ENCODE data around the gene CTAGE1.
"Not testable (repeated sequence)": the region's sequence is repeated elsewhere in the genome, so short reads cannot be mapped to it uniquely, and the experiment has no call there.

CTAGE1 gene

DNA sequence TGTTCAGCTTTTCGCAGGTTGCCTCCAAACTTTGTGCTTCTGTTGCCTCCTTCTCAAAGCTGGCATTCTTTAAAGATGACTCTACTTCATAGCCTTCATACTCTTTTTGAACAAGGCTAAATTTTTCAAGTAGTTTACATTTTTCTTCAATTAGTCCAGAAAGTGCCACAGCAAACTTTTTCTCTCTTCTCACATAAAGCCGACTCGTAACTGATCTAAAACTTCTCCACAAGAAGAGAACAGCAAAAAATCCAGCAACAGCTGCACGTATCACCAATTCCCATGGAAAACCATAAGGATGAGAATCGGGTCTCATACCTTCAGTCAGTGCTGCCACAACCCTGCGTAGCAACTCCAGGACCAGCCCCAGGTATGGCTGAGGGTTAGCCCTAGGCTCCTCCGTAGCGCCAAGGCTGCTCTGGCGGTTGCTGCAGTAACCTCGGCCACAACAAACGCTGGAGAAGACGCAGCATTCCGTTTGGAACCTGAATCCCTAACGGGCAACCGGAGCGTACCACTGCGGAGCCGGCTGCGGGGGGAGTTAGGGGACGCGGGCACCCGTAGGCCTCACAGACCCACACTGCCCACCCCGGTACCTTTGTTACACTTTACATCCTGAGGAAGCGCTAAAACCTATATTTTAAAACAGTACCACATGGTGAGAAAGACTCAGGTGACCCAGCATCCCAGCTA is at the start of gene CTAGE1:
Gene CTAGE1 (minus strand): TSS at position 420 of the 693 bp plus-strand sequence. CDS start 104 bp downstream, at position 316.
- no peak for DNase-seq (ENCODE audit: low read depth in 3 of 3, low spot score in 1 of 3)

DNA sequence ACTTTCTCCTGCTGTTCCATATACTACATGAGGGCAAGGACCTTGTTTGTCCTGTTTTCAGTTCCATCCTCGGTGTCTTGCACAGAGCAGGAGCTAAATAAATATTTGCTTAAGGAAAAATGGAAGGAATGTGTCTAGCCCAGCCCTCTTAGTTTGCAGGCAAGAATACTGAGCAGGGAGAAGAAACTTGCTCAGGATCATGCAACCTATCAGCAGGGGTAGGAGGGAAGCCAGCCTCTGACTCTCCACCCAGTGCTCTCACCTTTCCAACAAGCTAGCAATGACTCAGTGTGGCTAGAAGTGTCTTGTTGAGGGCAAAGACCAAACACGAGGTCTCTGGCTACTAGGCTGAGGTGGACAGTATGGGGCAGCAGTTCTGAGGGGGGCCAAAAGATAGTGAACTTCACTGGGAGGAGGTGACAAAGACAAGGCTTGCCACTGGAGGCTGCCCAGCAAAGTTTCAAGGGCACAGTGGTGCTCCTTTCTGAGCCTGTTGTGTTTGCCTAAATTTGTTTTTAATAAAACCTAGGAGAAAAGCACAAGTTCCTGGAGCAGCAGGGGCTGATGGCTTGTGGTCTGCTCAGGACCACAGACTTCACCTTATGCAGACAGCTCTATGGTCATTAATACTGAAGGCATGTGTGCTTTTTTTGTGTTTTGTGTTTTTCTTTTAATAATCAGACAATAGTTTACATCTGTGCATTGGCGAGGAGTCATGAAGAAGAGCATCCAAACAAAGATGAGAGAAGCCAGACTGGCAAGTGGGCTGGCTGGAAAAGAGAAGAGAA is 49.1 kb upstream of the CTAGE1 start:
- DNase-seq (ENCODE audit: low read depth in 3 of 3, low spot score in 1 of 3), result no peak

DNA sequence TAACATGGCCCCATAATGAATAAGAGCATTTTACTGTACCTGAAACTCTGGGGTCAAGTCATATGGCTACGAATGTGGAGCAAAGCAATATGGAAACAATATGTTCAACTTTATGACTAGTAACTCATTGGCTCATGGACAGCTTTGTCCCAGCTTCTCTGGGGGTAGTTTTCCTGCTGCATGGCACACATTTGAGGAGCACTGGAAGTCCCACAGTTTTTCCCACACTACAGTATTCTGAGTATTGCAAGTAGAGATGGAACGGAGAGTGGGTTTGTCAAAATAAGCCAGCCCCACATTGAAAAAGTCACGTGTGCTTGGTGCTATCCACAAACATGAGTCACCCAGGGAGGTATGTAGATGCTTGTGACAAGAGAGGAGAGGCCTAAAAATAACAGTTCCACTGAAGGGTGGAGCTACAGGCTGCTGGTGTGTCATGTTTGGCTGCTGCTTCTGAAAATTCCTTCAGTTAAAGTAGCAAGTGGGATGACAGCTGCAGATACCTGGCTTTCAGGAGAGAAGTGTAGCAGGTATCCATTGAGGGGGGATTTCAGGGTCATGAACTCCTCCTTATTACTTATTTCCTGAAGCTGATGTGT is 48.2 kb upstream of the CTAGE1 start:
- no peak for DNase-seq (ENCODE audit: low read depth in 3 of 3, low spot score in 1 of 3)

GRCh38 chr18:22463076-22463475 is 45.4 kb upstream of the CTAGE1 start:
- DNase-seq (ENCODE audit: low read depth in 3 of 3, low spot score in 1 of 3), result no peak

DNA sequence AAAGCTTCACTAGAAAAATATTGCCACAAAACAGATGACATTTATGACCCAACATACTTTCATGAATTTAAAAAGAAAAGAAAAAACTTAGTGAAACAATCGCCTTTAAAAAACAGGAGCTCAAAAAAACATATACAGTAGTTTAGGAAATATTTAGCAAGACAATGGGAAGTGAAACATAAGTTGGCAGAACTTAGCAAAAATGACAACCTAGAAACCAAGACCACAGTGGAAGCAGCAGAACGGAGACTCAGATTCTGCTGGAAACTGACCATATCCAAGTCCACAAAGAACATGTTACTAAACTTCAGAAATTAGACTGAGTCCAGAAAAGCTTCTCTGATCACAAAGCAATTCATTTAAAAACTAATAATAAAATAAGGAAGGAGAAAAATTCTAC is 41.8 kb upstream of the CTAGE1 start:
- DNase-seq (ENCODE audit: low read depth in 3 of 3, low spot score in 1 of 3), result no peak

DNA sequence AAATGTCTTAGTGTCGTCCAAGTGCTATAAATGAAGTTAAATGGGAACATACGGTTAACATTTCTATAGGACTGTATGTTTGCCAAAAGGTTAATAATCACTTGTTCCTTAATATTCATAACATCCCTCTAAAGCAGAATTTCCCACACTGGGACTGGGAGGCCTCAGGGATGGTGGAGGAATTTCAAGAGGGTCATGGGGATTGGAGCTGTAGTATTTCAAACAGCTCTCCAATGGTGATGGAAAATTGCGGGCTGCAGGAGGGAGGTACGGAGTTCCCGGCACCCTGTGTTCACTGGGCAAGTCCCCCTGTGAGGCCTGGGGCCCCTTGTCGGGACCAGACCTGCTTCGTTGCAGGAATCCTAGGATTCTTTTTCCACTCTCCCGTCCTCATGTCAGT is 39.8 kb upstream of the CTAGE1 start:
- no peak for DNase-seq (ENCODE audit: low read depth in 3 of 3, low spot score in 1 of 3)

DNA sequence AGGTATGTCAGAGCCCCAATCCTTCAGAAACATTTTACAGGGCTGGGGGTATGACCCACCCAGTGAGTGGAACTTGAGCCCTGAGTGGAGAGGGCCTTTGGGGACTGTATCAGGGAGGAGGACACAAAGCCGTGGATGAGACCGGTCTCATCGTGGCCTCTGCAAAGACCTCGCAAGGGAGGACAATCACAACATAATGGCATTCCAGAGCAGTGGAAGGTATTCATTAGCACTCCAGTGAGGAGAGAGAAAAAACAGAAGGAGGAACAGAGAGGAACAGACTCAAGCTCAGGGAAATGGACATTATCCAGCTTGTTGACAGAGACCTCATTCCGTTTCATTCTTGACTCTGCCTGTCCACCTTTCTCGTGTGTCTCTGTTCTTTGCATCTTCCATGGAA is 38.8 kb upstream of the CTAGE1 start:
- DNase-seq (ENCODE audit: low read depth in 3 of 3, low spot score in 1 of 3), result no peak

DNA sequence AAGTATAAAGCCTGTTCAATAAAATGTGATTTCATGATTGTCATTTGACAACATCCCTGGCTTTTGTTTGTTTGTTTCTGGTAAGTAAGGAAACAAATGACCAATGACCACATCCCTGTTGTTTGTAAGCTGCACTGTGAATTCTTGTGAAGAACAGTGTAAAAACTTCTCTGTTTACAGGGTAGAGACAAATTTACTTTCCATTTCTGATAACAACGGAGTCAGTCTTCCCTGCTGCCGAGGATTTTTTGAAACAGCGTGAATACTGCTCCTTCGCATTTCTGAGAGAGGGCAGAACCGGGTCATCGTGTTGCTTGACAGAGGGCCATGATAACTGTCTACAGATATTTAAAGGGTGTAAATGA is 38.4 kb upstream of the CTAGE1 start:
- DNase-seq (ENCODE audit: low read depth in 3 of 3, low spot score in 1 of 3), result no peak

- DNase-seq (ENCODE audit: low read depth in 3 of 3, low spot score in 1 of 3), result no peak
Measured at GRCh38 chr18:22455425-22456115, 37.9 kb upstream of the CTAGE1 start.

DNA sequence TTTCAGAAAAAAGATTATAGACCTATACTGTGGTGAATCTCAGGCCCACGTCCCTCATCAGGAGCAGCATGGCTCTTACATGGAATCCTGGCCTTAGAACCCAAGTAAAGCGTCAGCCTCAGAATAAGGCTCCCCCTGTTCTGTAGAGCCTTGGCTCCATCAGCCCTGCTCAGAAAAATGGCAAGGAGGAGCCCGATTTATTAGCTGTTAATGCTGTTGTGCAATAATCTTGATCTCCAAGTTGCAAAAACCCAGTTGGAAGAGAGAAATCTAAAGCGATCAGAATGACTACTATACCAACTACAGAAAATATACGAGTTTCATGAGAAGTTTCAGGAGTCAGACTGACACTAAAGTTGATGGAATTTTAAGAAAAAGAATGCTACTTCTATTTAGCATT is 35.6 kb upstream of the CTAGE1 start:
- DNase-seq (ENCODE audit: low read depth in 3 of 3, low spot score in 1 of 3), result no peak

- no peak for DNase-seq (ENCODE audit: low read depth in 3 of 3, low spot score in 1 of 3)
Measured at GRCh38 chr18:22452226-22452668, 34.5 kb upstream of the CTAGE1 start.

DNA sequence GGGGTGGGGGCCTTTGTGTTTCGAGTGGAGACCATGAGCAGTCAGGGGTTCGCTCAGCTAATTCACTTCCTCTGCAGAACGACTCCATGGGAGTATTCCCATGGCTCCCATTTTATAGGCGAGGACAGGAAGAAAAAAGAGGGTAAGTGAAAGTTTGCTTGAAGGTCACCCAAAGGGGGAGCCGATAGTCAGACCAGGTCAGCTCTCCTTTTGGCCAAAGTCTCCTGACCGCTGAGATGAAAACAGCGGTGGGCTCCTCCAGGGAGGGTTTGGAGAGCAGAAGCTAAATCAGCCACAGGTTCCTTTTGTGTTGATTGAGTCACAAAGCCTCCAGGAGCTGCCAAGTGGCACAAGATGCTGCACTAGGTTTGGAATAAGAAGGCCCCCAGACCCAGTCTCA is 34.1 kb upstream of the CTAGE1 start:
- DNase-seq (ENCODE audit: low read depth in 3 of 3, low spot score in 1 of 3), result no peak

GRCh38 chr18:22450766-22451165 is 33.1 kb upstream of the CTAGE1 start:
- not testable (repeated sequence) for DNase-seq (ENCODE audit: low read depth in 3 of 3, low spot score in 1 of 3)

DNA sequence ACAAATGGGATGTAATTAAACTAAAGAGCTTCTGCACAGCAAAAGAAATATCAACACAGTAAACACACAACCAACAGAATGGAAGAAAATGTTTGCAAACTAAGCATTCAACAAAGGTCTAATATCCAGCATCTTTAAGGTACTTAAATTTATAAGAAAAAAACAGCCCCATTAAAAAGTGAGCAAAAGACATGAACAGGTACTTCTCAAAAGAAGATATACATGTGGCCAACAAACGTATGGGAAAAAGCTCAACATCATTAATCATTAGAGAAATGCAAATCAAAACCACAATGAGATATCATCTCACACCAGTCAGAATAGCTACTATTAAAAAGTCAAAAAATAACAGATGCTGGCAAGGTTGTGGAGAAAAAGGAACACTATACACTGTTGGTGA is 32.6 kb upstream of the CTAGE1 start:
- not testable (repeated sequence) for DNase-seq (ENCODE audit: low read depth in 3 of 3, low spot score in 1 of 3)

DNA sequence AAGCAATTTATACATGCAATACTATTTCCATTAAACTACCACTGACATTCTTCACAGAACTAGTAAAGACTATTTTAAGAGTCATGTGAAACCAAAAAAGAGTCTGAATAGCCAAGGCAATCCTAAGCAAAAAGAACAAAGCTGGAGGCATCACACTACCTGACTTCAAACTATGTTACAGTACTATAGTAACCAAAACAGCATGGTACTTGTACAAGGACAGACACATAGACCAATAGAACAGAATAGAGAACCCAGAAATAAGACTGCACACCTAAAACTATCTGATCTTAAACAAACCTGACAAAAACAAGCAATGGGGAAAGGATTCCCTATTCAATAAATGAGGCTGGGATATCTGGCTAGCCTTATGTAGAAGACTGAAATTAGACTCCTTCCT is 32.0 kb upstream of the CTAGE1 start:
- not testable (repeated sequence) for DNase-seq (ENCODE audit: low read depth in 3 of 3, low spot score in 1 of 3)

- DNase-seq (ENCODE audit: low read depth in 3 of 3, low spot score in 1 of 3), result no peak
Measured at GRCh38 chr18:22448238-22448637, 30.5 kb upstream of the CTAGE1 start.

- DNase-seq (ENCODE audit: low read depth in 3 of 3, low spot score in 1 of 3), result no peak
Measured at GRCh38 chr18:22447792-22448191, 30.1 kb upstream of the CTAGE1 start.

DNA sequence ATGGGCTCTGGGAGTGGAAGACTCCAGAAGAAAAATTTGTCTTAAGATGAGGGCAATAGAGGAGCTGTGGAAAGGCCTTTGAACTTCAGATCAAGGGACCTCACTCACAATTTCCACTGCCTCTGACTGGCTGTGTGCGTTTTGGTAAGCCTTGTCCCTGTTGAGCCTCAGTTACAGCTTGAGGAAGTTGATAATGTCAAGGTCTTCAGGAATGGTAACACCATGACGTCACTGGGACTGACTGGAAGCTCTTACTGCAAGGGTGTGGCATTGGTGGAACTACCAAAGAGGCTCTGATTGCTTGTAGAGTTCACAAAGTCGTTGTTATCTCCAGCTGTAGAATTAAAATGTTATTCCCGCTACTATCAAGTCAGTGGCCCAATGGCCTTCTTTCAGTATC is 29.2 kb upstream of the CTAGE1 start:
- DNase-seq (ENCODE audit: low read depth in 3 of 3, low spot score in 1 of 3), result no peak

DNA sequence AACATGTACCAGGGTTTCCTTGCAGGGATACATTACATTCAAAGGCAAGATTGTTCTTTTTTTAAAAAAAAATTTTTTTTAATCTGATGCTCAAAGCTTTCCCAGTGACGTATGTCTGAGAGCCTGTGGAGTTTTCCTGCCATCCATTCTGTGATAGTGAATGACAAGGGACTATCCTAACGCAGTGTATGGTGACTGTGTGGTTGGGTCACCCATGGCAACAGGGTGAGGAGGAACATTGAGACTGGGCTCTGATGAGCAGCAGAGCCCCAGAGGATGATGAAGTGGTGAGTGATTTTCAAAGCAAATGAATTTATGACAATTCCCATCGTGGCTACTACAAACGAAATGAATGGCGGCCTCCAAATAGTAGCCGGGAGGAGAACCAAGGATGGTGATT is 28.6 kb upstream of the CTAGE1 start:
- DNase-seq (ENCODE audit: low read depth in 3 of 3, low spot score in 1 of 3), result no peak

DNA sequence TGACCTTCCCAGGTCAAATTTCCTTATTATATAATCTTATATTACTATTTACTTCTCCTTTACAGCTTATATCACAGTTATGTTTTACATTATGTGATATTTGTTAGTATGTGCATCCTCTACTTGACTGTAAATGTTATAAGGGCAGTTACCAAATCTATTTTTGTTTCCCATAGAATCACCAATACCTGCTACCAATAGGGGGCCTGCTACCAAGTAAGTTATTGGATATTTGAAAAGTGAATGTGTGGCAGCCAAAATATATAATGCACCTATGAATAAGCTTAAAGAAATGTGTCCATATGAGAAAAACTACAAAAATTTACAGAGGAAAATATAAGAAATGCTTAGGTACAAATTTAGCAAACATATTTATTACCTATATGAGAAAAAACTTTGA is 23.9 kb upstream of the CTAGE1 start:
- no peak for DNase-seq (ENCODE audit: low read depth in 3 of 3, low spot score in 1 of 3)

DNA sequence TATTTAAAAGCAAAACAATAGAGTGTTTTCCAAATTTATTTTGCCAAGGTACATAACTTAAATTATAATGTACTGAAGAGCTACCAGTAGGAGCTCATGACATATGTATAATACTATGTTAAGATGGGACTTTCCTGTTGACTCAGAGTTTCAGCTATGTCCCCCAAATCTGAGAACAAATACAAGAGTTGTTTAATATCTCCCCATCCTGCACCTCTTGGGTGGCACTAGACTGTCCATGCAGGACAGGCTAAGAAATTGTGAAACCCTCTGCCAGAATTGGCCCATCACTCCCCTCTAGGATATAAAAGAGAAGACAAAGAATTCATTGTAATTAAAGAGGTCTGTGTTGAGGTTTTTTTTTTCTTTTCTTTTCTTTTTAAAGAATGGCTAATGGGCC is 21.7 kb upstream of the CTAGE1 start:
- DNase-seq (ENCODE audit: low read depth in 3 of 3, low spot score in 1 of 3), result no peak

DNA sequence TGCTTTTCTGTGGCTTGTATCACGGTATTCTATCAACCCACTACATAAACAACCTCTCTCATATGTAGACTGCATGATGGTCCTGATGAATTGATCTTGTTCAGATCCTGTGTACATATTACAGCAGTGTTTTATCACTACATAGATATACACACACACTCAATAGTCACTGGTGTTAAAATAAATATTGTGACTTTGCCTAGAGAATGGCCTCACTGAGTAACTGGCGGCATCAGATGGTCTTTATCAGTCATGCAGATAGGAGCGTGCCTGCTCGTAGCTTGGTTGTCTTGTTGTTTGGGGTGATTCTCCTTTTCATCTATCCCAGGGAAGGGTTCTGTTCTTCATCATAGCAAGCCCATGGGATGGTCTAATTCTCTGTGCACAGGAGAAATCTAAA is 18.4 kb upstream of the CTAGE1 start:
- no peak for DNase-seq (ENCODE audit: low read depth in 3 of 3, low spot score in 1 of 3)

All from stimulated activated CD4-positive, alpha-beta T cell treated with anti-CD3 and anti-CD28 coated beads, TNF-alpha, amount 100 ng/mL, for 1 hour (primary cell).